GM04504 (cell line): ENCODE results near the gene CNPY4.

Source experiments
- DNase-seq: peaks from one replicate; pipeline ENCODE4 v3.0.0-alpha.2; 2012; ENCODE audit warnings: low read depth

The CNPY4 gene

GRCh38 chr7:100167912-100168323, 48.5 kb downstream of the CNPY4 start:
- no peak for DNase-seq

GRCh38 chr7:100169147-100169850, 49.9 kb downstream of the CNPY4 start:
- DNase-seq = no peak

GRCh38 chr7:100170101-100170897, 50.9 kb downstream of the CNPY4 start:
- DNase-seq = no peak

GRCh38 chr7:100171087-100171681, 51.8 kb downstream of the CNPY4 start:
- no peak for DNase-seq

- no peak for DNase-seq
Measured at GRCh38 chr7:100171840-100172239, 52.4 kb downstream of the CNPY4 start.

- DNase-seq = no peak
Measured at GRCh38 chr7:100173806-100174495, 54.5 kb downstream of the CNPY4 start.

- no peak for DNase-seq
Measured at GRCh38 chr7:100174582-100174981, 55.1 kb downstream of the CNPY4 start.
